HepG2 (cell line): ENCODE data around the gene MCU. TPM values are rescaled to one million over a fixed set of nuclear protein-coding genes. Genes with fewer than 3 reads are reported as not detected.
A peak's percentile ranks its signal among the peaks of the same experiment; 100 is the strongest.

Source experiments
- DPF2 ChIP-seq: sonication (generic); formaldehyde crosslinking; IDR thresholded peaks from 2 replicates; pipeline ENCODE4 v1.4.0; 2020; ENCODE audit warnings: mild to moderate bottlenecking, low read depth, missing genetic modification reagents, borderline replicate concordance
- FIP1L1 ChIP-seq: fragments of 200-400 bp; formaldehyde crosslinking; IDR thresholded peaks from 2 replicates; pipeline ENCODE4 v1.6.1; 2018; ENCODE audit warnings: low read depth, mild to moderate bottlenecking, low read length, moderate library complexity, borderline replicate concordance; ENCODE audit not compliant: insufficient read depth
- GABPA ChIP-seq, 2 experiments: IDR thresholded peaks; 2 replicates each; pipeline ENCODE4 v1.6.1; 2011 to 2016; ENCODE audit warnings: low read depth in 2 of 2, low read length in 1 of 2, missing biosample characterization in 1 of 2, missing genetic modification characterization in 1 of 2
- KDM5A ChIP-seq: fragments of 200-600 bp; sonication (generic); IDR thresholded peaks from 2 replicates; pipeline ENCODE4 v1.7.0; 2018; ENCODE audit warnings: antibody characterized with exemption, mild to moderate bottlenecking, low read length, borderline replicate concordance
- SMAD9 ChIP-seq: sonication (generic); formaldehyde crosslinking; IDR thresholded peaks from 2 replicates; pipeline ENCODE4 v1.5.1; 2020; ENCODE audit warnings: mild to moderate bottlenecking, missing genetic modification reagents
- SMARCE1 ChIP-seq: fragments of 450-650 bp; IDR thresholded peaks from 2 replicates; pipeline ENCODE4 v1.6.1; 2017; ENCODE audit warnings: borderline replicate concordance
- SNAPC2 ChIP-seq: sonication (generic); formaldehyde crosslinking; IDR thresholded peaks from 2 replicates; pipeline ENCODE4 v1.8.1; 2022; ENCODE audit warnings: mild to moderate bottlenecking, missing genetic modification reagents
- SNRNP70 ChIP-seq: fragments of 200-400 bp; formaldehyde crosslinking; IDR thresholded peaks from 2 replicates; pipeline ENCODE4 v1.6.1; 2017; ENCODE audit warnings: mild to moderate bottlenecking, low read depth, low read length, moderate library complexity
- SSRP1 ChIP-seq: IDR thresholded peaks from 2 replicates; pipeline ENCODE4 v1.6.1; 2016; ENCODE audit warnings: control low read depth
- ZFP36 ChIP-seq: fragments of 150-350 bp; IDR thresholded peaks from 2 replicates; pipeline ENCODE4 v1.6.1; 2018; ENCODE audit warnings: borderline replicate concordance, low read length, low read depth; ENCODE audit not compliant: partially characterized antibody
- ZNF264 ChIP-seq: sonication (generic); formaldehyde crosslinking; IDR thresholded peaks from 2 replicates; pipeline ENCODE4 v1.4.0; 2020; ENCODE audit warnings: missing genetic modification reagents
- ZNF558 ChIP-seq: sonication (generic); formaldehyde crosslinking; IDR thresholded peaks from 2 replicates; pipeline ENCODE4 v1.9.0; 2022; ENCODE audit warnings: mild to moderate bottlenecking, missing genetic modification reagents, borderline replicate concordance
- ZNF670 ChIP-seq: sonication (generic); formaldehyde crosslinking; IDR thresholded peaks from 2 replicates; pipeline ENCODE4 v1.8.0; 2022; ENCODE audit warnings: mild to moderate bottlenecking, missing genetic modification reagents, borderline replicate concordance
- ZNF883 ChIP-seq: sonication (generic); formaldehyde crosslinking; IDR thresholded peaks from 2 replicates; pipeline ENCODE4 v1.5.1; 2020; ENCODE audit warnings: mild to moderate bottlenecking, missing genetic modification reagents; ENCODE audit errors: not compliant biosample characterization
- polyA plus RNA-seq, 8 experiments: library from polyadenylated mRNA; depleted of rRNA in 3 of 8; stranded (reverse) in 7 of 8; unstranded in 1 of 8; fragments of >200 nt; fragmentation: Illumina TruSeq in 4 of 8; extraction: Trizol in 4 of 8; gene quantifications; 2 replicates each; pipeline versions ENCODE4 v1.2.1 to v1.2.3, GENCODE V29; 2011 to 2016; ENCODE audit warnings: low read depth in 4 of 8, missing spikeins in 1 of 8, mixed read lengths in 1 of 8; ENCODE audit not compliant: insufficient read depth in 1 of 8
- total RNA-seq, 5 experiments: library from RNA; depleted of rRNA; stranded (reverse); fragments of >200 nt; fragmentation: Illumina TruSeq; extraction: Trizol; gene quantifications; 2 replicates each; pipeline ENCODE4 v1.2.3, GENCODE V29; 2016; ENCODE audit warnings: low read depth in 1 of 5
- TF ChIP-seq, protein P1 (sequence below): sonication (generic); formaldehyde crosslinking; IDR thresholded peaks from 2 replicates; pipeline ENCODE4 v1.4.0; 2020; ENCODE audit warnings: low read depth, missing genetic modification reagents
- TF ChIP-seq, protein P2 (sequence below): sonication (generic); formaldehyde crosslinking; conservative IDR thresholded peaks from 2 replicates; pipeline ENCODE4 v1.4.0; 2020; ENCODE audit warnings: missing genetic modification reagents

The MCU gene
- total and polyA plus RNA-seq, 2 of the 13 experiments (the other 11 are each of a cell fraction or from before 2014, with no cell fraction given) = 25.9 to 64.5 TPM

DNA sequence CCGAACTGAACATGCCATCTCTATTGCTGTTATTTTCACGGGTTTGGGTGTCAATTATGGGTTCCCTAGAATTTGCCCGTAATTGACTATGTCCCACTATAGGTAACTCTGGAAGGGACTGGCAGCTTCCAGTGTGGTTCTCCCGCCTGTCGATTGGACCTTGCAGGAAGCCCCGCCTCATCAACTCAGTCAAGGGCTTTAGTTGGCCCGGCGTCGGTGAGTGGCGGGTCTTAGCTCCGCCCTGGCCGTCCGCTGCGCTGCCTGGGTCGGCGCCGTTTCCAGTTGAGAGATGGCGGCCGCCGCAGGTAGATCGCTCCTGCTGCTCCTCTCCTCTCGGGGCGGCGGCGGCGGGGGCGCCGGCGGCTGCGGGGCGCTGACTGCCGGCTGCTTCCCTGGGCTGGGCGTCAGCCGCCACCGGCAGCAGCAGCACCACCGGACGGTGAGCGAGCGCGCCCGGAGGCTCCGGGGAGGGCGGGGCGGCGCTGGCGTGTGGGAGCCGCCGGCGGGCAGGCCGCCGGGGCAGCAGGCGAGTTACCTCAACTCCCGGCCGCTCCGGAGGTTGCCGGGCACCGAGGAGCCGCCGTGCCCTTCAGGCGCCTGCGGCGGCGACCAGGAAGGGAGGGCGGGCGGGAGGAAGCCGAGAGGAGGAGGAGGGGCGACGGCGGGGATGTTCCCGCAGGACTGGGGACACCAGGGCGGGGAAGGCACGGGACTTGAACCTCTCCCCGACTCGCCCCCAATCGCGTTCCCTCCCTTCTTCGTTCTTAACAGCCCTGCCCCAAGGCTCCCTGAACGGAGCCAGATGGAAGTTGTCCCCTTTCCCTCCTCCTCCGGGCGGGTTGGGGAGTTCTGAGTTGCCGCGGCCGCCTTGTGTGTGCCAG lies at the start of gene MCU (continued):
- TF ChIP-seq, protein P1, sequence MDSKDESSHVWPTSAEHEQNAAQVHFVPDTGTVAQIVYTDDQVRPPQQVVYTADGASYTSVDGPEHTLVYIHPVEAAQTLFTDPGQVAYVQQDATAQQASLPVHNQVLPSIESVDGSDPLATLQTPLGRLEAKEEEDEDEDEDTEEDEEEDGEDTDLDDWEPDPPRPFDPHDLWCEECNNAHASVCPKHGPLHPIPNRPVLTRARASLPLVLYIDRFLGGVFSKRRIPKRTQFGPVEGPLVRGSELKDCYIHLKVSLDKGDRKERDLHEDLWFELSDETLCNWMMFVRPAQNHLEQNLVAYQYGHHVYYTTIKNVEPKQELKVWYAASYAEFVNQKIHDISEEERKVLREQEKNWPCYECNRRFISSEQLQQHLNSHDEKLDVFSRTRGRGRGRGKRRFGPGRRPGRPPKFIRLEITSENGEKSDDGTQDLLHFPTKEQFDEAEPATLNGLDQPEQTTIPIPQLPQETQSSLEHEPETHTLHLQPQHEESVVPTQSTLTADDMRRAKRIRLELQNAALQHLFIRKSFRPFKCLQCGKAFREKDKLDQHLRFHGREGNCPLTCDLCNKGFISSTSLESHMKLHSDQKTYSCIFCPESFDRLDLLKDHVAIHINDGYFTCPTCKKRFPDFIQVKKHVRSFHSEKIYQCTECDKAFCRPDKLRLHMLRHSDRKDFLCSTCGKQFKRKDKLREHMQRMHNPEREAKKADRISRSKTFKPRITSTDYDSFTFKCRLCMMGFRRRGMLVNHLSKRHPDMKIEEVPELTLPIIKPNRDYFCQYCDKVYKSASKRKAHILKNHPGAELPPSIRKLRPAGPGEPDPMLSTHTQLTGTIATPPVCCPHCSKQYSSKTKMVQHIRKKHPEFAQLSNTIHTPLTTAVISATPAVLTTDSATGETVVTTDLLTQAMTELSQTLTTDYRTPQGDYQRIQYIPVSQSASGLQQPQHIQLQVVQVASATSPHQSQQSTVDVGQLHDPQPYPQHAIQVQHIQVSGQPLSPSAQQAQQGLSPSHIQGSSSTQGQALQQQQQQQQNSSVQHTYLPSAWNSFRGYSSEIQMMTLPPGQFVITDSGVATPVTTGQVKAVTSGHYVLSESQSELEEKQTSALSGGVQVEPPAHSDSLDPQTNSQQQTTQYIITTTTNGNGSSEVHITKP (CRISPR knock-in tag) = no peak
- TF ChIP-seq, protein P2, sequence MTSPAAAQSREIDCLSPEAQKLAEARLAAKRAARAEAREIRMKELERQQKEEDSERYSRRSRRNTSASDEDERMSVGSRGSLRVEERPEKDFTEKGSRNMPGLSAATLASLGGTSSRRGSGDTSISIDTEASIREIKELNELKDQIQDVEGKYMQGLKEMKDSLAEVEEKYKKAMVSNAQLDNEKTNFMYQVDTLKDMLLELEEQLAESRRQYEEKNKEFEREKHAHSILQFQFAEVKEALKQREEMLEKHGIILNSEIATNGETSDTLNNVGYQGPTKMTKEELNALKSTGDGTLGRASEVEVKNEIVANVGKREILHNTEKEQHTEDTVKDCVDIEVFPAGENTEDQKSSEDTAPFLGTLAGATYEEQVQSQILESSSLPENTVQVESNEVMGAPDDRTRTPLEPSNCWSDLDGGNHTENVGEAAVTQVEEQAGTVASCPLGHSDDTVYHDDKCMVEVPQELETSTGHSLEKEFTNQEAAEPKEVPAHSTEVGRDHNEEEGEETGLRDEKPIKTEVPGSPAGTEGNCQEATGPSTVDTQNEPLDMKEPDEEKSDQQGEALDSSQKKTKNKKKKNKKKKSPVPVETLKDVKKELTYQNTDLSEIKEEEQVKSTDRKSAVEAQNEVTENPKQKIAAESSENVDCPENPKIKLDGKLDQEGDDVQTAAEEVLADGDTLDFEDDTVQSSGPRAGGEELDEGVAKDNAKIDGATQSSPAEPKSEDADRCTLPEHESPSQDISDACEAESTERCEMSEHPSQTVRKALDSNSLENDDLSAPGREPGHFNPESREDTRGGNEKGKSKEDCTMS (CRISPR knock-in tag) = no peak
- TF ChIP-seq ZFP36 = no peak
- peak; percentile 48; the same call in 1 of the 2 replicates for TF ChIP-seq ZNF558 (CRISPR knock-in tag)
- no peak for TF ChIP-seq FIP1L1
- TF ChIP-seq SNRNP70 = no peak
- TF ChIP-seq GABPA (IDR thresholded peaks at IDR 0.05; ENCODE audit: low read depth, low read length) = peak; percentile 45
- TF ChIP-seq GABPA (CRISPR knock-in tag; IDR thresholded peaks at IDR 0.05; ENCODE audit: low read depth) = peak; percentile 75
- no peak for TF ChIP-seq SNAPC2 (CRISPR knock-in tag)
- no peak for TF ChIP-seq ZNF264 (CRISPR knock-in tag)
- no peak for TF ChIP-seq SMARCE1
- no peak for TF ChIP-seq DPF2 (CRISPR knock-in tag)
- no peak for TF ChIP-seq ZNF670 (CRISPR knock-in tag)
- no peak for TF ChIP-seq SSRP1
- no peak for TF ChIP-seq KDM5A
- peak; percentile 33 for TF ChIP-seq ZNF883 (CRISPR knock-in tag)
- TF ChIP-seq SMAD9 (CRISPR knock-in tag) = no peak
